DND-41 (cell line): Measurements from ENCODE around the gene PLD5.

Source experiments
- ATAC-seq: fragments of 200-7000 bp; cut with Tn5 transposase; 3 replicates; pipeline ENCODE4 v1.9.1; 2021; ENCODE audit warnings: low read depth; ENCODE audit not compliant: insufficient read depth
- DNase-seq: peaks from one replicate; pipeline ENCODE4 v3.0.0-alpha.2; 2020
- H2AFZ ChIP-seq: 2 replicates; pipeline ENCODE4 v1.6.0; 2012; ENCODE audit warnings: low read depth, low read length
- H3K27ac ChIP-seq: 2 replicates; pipeline ENCODE4 v1.5.1; 2012; ENCODE audit warnings: low read length, inconsistent platforms
- H3K27me3 ChIP-seq: fragments of 200-600 bp; sonication (generic); 2 replicates; pipeline ENCODE4 v1.6.0; 2012; ENCODE audit warnings: low read length, mild to moderate bottlenecking, inconsistent platforms; ENCODE audit not compliant: insufficient read depth, poor library complexity
- H3K36me3 ChIP-seq: 2 replicates; pipeline ENCODE4 v1.5.1; 2012; ENCODE audit warnings: low read length, inconsistent platforms; ENCODE audit not compliant: insufficient read depth
- H3K4me1 ChIP-seq: 2 replicates; pipeline ENCODE4 v1.5.1; 2012; ENCODE audit warnings: mild to moderate bottlenecking, low read length; ENCODE audit not compliant: insufficient read depth
- H3K4me2 ChIP-seq: 2 replicates; pipeline ENCODE4 v1.6.0; 2012; ENCODE audit warnings: mild to moderate bottlenecking, moderate library complexity, low read length, inconsistent platforms; ENCODE audit not compliant: insufficient read depth
- H3K4me3 ChIP-seq, 2 experiments: fragments of 200-600 bp in 1 of 2; shearing (Covaris generic) in 1 of 2; 2 replicates each; pipeline ENCODE4 v1.5.1; 2012 to 2016; ENCODE audit warnings: inconsistent platforms in 2 of 2, low read length in 2 of 2, mild to moderate bottlenecking in 2 of 2, low read depth in 1 of 2, moderate library complexity in 1 of 2
- H3K79me2 ChIP-seq: 2 replicates; pipeline ENCODE4 v1.6.0; 2012; ENCODE audit warnings: low read length, inconsistent platforms; ENCODE audit not compliant: insufficient read depth
- H3K9ac ChIP-seq: 2 replicates; pipeline ENCODE4 v1.6.0; 2012; ENCODE audit warnings: low read depth, mild to moderate bottlenecking, inconsistent platforms, low read length, moderate library complexity
- H3K9me3 ChIP-seq: 2 replicates; pipeline ENCODE4 v1.5.1; 2012; ENCODE audit warnings: low read length, moderate library complexity, mild to moderate bottlenecking, inconsistent platforms; ENCODE audit not compliant: insufficient read depth, severe bottlenecking
- H4K20me1 ChIP-seq: 2 replicates; pipeline ENCODE4 v1.6.0; 2012; ENCODE audit warnings: low read length; ENCODE audit not compliant: insufficient read depth
- CTCF ChIP-seq: IDR thresholded peaks from 2 replicates; pipeline ENCODE4 v1.5.1; 2012; ENCODE audit warnings: borderline replicate concordance, low read length, moderate library complexity, mild to moderate bottlenecking; ENCODE audit not compliant: poor library complexity, severe bottlenecking; ENCODE audit errors: extremely low read depth
- EZH2 ChIP-seq: IDR thresholded peaks from 3 replicates; pipeline ENCODE4 v1.6.1; 2012; ENCODE audit warnings: borderline replicate concordance, low read depth, mild to moderate bottlenecking, moderate library complexity, low read length, inconsistent platforms; ENCODE audit not compliant: severe bottlenecking

The PLD5 gene

DNA sequence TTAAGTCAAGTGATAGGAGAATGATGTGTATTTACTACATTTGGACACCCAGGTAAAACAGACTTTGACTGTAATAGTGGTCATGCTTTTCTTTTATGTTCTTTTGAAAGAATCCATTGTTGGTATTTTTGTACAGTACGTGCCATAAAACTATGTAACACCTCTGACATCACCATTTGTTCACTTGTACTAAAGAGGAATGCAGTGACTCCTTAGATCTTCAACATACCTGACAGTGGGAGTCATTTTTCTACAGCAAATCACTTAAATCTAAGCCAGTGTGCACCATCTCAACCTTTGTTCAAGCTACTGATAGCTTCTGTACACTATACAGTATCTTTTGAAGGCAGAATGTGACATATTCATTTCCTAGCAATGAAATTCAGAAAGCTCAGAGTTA lies 6.3 kb upstream of the PLD5 start:
- ATAC-seq: no peak
- Histone ChIP-seq H3K9ac (no peak overlapping the region), H3K4me3 (no peak overlapping the region), H3K4me2 (no peak overlapping the region), H3K27ac (no peak overlapping the region), H3K27me3 (no peaks in the 10 kb centered on the region), H2AFZ (no peak overlapping the region), H3K4me1 (no peaks in the 10 kb centered on the region), H3K9me3 (no peaks in the 10 kb centered on the region), H4K20me1 (no peaks in the 10 kb centered on the region), H3K36me3 (no peaks in the 10 kb centered on the region), H3K79me2 (no peaks in the 10 kb centered on the region)
- TF ChIP-seq CTCF (no peak), EZH2 (no peak)
- no peak for DNase-seq

- H3K4me3 ChIP-seq: no peak overlapping the region
- DNase-seq (no peak), ATAC-seq (no peak)
- TF ChIP-seq EZH2 (no peak), CTCF (no peak)
- H2AFZ ChIP-seq: no peak overlapping the region
- H3K36me3 ChIP-seq: no peaks in the 10 kb centered on the region
- H3K27me3 ChIP-seq: no peaks in the 10 kb centered on the region
- no peaks in the 10 kb centered on the region for H3K79me2 ChIP-seq
- no peak overlapping the region for H3K4me2 ChIP-seq
- H4K20me1 ChIP-seq: no peaks in the 10 kb centered on the region
- H3K27ac ChIP-seq: no peak overlapping the region
- H3K9me3 ChIP-seq: no peaks in the 10 kb centered on the region
- H3K9ac ChIP-seq: no peak overlapping the region
- no peaks in the 10 kb centered on the region for H3K4me1 ChIP-seq
Measured at GRCh38 chr1:242525769-242526168, 1.3 kb upstream of the PLD5 start.

- Histone ChIP-seq H3K79me2 (no peaks in the 10 kb centered on the region), H3K4me3 (no peak overlapping the region), H3K4me1 (no peaks in the 10 kb centered on the region), H3K9ac (no peak overlapping the region), H3K36me3 (no peaks in the 10 kb centered on the region), H3K27ac (no peak overlapping the region), H3K27me3 (no peaks in the 10 kb centered on the region), H3K9me3 (no peaks in the 10 kb centered on the region), H4K20me1 (no peaks in the 10 kb centered on the region), H3K4me2 (no peak overlapping the region), H2AFZ (no peak overlapping the region)
- ATAC-seq (no peak), DNase-seq (no peak)
- TF ChIP-seq EZH2 (no peak), CTCF (no peak)
Measured at GRCh38 chr1:242525360-242525722, 844 bp upstream of the PLD5 start.
